CD4-positive, alpha-beta T cell (primary cell): ENCODE results near the gene PDE3B. TPM values are rescaled to one million over a fixed set of nuclear protein-coding genes. Genes with fewer than 3 reads are reported as not detected.

ENCODE experiments used
- ATAC-seq: fragments of 200-7000 bp; cut with Tn5 transposase; one replicate; pipeline ENCODE4 v1.10.0; 2022; ENCODE audit warnings: mild to moderate bottlenecking; ENCODE audit not compliant: poor library complexity
- CTCF ChIA-PET: fragments of 350-600 bp; sonication (Branson Sonifier 250); formaldehyde crosslinking; loops from one replicate; lab custom pipeline; 2021; ENCODE audit warnings: antibody characterized with exemption, inconsistent platforms; lab: Charles Lee
- POLR2A ChIA-PET: fragments of 350-600 bp; sonication (Branson Sonifier 250); formaldehyde crosslinking; loops from one replicate; lab custom pipeline; 2021; ENCODE audit warnings: antibody characterized with exemption, inconsistent platforms; lab: Charles Lee
- DNase-seq, 14 experiments: peaks; one replicate each; pipeline ENCODE4 v3.0.0-alpha.2; 2013 to 2020; ENCODE audit warnings: mixed read lengths in 2 of 14
- H3K27ac ChIP-seq, 2 donors: one replicate each; pipeline versions ENCODE4 v1.5.1 to v1.7.0; 2013; ENCODE audit warnings: low read length in 2 of 2, low read depth in 1 of 2, mild to moderate bottlenecking in 1 of 2
- H3K27me3 ChIP-seq, 2 experiments: 1 replicate in 1 of 2; 2 replicates in 1 of 2; pipeline versions ENCODE4 v1.6.1 to v1.7.0; 2013; ENCODE audit warnings: low read length in 2 of 2, control low read depth in 1 of 2, mild to moderate bottlenecking in 1 of 2, moderate library complexity in 1 of 2; ENCODE audit not compliant: insufficient read depth in 2 of 2, control insufficient read depth in 1 of 2
- H3K36me3 ChIP-seq: one replicate; pipeline ENCODE4 v1.6.1; 2013; ENCODE audit warnings: low read length, control low read depth; ENCODE audit not compliant: insufficient read depth
- H3K4me1 ChIP-seq: one replicate; pipeline ENCODE4 v1.6.1; 2013; ENCODE audit warnings: low read length, control low read depth; ENCODE audit not compliant: insufficient read depth
- H3K4me3 ChIP-seq: one replicate; pipeline ENCODE4 v1.5.1; 2013; ENCODE audit warnings: mild to moderate bottlenecking, low read length, moderate library complexity
- H3K9me3 ChIP-seq, 2 experiments: 1 replicate in 1 of 2; 2 replicates in 1 of 2; pipeline versions ENCODE4 v1.6.1 to v1.7.0; 2013; ENCODE audit warnings: low read length in 2 of 2, mild to moderate bottlenecking in 2 of 2, control low read depth in 1 of 2, moderate library complexity in 1 of 2; ENCODE audit not compliant: control insufficient read depth in 1 of 2, insufficient read depth in 1 of 2
- H3K27ac Mint-ChIP-seq: one replicate; pipeline ENCODE4 v1.8.0; 2020; ENCODE audit warnings: mixed read lengths
- H3K27me3 Mint-ChIP-seq: one replicate; pipeline ENCODE4 v1.8.0; 2021; ENCODE audit warnings: mixed read lengths
- H3K36me3 Mint-ChIP-seq: one replicate; pipeline ENCODE4 v1.8.0; 2021; ENCODE audit warnings: low read depth, mixed read lengths
- H3K4me1 Mint-ChIP-seq: one replicate; pipeline ENCODE4 v1.8.0; 2021; ENCODE audit warnings: low read depth, mixed read lengths
- H3K4me3 Mint-ChIP-seq: one replicate; pipeline ENCODE4 v1.8.0; 2020; ENCODE audit warnings: mild to moderate bottlenecking, mixed read lengths
- H3K9me3 Mint-ChIP-seq: one replicate; pipeline ENCODE4 v1.8.0; 2020; ENCODE audit warnings: mixed read lengths
- CTCF ChIP-seq: fragments of 200-600 bp; IDR thresholded peaks from one replicate; pipeline ENCODE4 v1.8.0; 2022; ENCODE audit warnings: antibody characterized with exemption, mild to moderate bottlenecking
- intact Hi-C, 2 experiments: fragments of 100-400 bp; cut with DNase I in 1 of 2; cut with micrococcal nuclease in 1 of 2; formaldehyde crosslinking; loops; one replicate each; pipeline versions ENCODE4 v1.15.1 to v1.9.0; 2023 to 2025; cut with DNase I, micrococcal nuclease
- total RNA-seq, 174 experiments: library from RNA in 2 of 174; stranded (reverse) in 2 of 174; gene quantifications; one replicate each; pipeline ENCODE4 v1.2.3 and lab custom pipeline; 2021 to 2026

The PDE3B gene
- total RNA-seq, 2 experiments from 2014 or later = 103 to 106 TPM

- no peak overlapping the region for H3K27ac Mint-ChIP-seq
- ChIA-PET POLR2A (no interaction called here), CTCF (no interaction called here)
- H3K4me3 Mint-ChIP-seq = no peak overlapping the region
- ATAC-seq (no peak), DNase-seq (no peak)
- H3K36me3 Mint-ChIP-seq = peaks cover 5% of the 10 kb centered on the region
- no peak overlapping the region for H3K27ac ChIP-seq
- H3K4me1 ChIP-seq = peaks cover 29% of the 10 kb centered on the region
- H3K4me1 Mint-ChIP-seq = peaks cover 39% of the 10 kb centered on the region
- no peaks in the 10 kb centered on the region for H3K27me3 Mint-ChIP-seq
- no peaks in the 10 kb centered on the region for H3K9me3 Mint-ChIP-seq
- TF ChIP-seq CTCF = no peak
- H3K9me3 ChIP-seq = no peaks in the 10 kb centered on the region
- intact Hi-C loops = loop anchor here in 1 of 2 experiments (1.0 kb wide), 1 partner anchor 117 kb away; no protein-coding TSS in a partner anchor
- H3K36me3 ChIP-seq = no peaks in the 10 kb centered on the region
- H3K27me3 ChIP-seq = no peaks in the 10 kb centered on the region
- no peak overlapping the region for H3K4me3 ChIP-seq
Observed at GRCh38 chr11:14902650-14903350, 259.2 kb downstream of the PDE3B start.

- peak overlapping the region; percentile 90 for H3K4me3 ChIP-seq
- H3K36me3 ChIP-seq = no peaks in the 10 kb centered on the region
- intact Hi-C loops = loop anchor here (1.0 to 5.0 kb wide), 4 partner anchors 13 to 1132 kb away; partner anchors contain the start of gene PDE3B (in 1 of the 2)
- no peak overlapping the region for H3K27ac ChIP-seq
- H3K27me3 ChIP-seq = no peaks in the 10 kb centered on the region
- POLR2A ChIA-PET = interaction anchor here (1.0 to 5.6 kb wide), 2 partner anchors 13 to 115 kb away, joined by 4 to 53 read pairs; partner anchors contain the start of gene CYP2R1
- Mint-ChIP-seq H3K9me3 (no peaks in the 10 kb centered on the region), H3K27ac (peak overlapping the region; percentile 75), H3K27me3 (no peaks in the 10 kb centered on the region), H3K36me3 (peaks cover 5% of the 10 kb centered on the region), H3K4me3 (peak overlapping the region; percentile 97), H3K4me1 (peaks cover 49% of the 10 kb centered on the region)
- CTCF ChIA-PET = interaction anchor here (0.7 to 5.8 kb wide), 12 partner anchors 8 to 417 kb away, joined by 3 to 73 read pairs (median 5); partner anchors contain the start of genes CYP2R1 and PDE3B
- H3K9me3 ChIP-seq = no peaks in the 10 kb centered on the region
- DNase-seq = peak; percentile 65 to 90 (median 79)
- peaks cover 32% of the 10 kb centered on the region for H3K4me1 ChIP-seq
- TF ChIP-seq CTCF = peak; percentile 99
- peak; percentile 35 for ATAC-seq
Observed at GRCh38 chr11:14904745-14905103, 261.1 kb downstream of the PDE3B start.

- no peaks in the 10 kb centered on the region for H3K9me3 ChIP-seq
- Mint-ChIP-seq H3K4me3 (peak overlapping the region; percentile 97), H3K36me3 (peaks cover 5% of the 10 kb centered on the region), H3K4me1 (peaks cover 49% of the 10 kb centered on the region), H3K27ac (peak overlapping the region; percentile 75), H3K9me3 (no peaks in the 10 kb centered on the region), H3K27me3 (no peaks in the 10 kb centered on the region)
- DNase-seq (peak; percentile 60 to 88 (median 73)), ATAC-seq (peak; percentile 78)
- H3K27ac ChIP-seq = no peak overlapping the region
- TF ChIP-seq CTCF = peak; percentile 77
- CTCF ChIA-PET = interaction anchor here (0.7 to 5.8 kb wide), 14 partner anchors 9 to 417 kb away, joined by 3 to 73 read pairs (median 5); partner anchors contain the start of genes CYP2R1 and PDE3B
- intact Hi-C loops = loop anchor here (1.0 to 5.0 kb wide), 4 partner anchors 14 to 1133 kb away; partner anchors contain the start of gene PDE3B (in 1 of the 2)
- POLR2A ChIA-PET = interaction anchor here (1.0 to 5.6 kb wide), 2 partner anchors 14 to 116 kb away, joined by 4 to 53 read pairs; partner anchors contain the start of gene CYP2R1
- no peaks in the 10 kb centered on the region for H3K27me3 ChIP-seq
- no peaks in the 10 kb centered on the region for H3K36me3 ChIP-seq
- peak overlapping the region; percentile 90 for H3K4me3 ChIP-seq
- H3K4me1 ChIP-seq = peaks cover 32% of the 10 kb centered on the region
Observed at GRCh38 chr11:14905104-14906033, 261.8 kb downstream of the PDE3B start.
